Suprapubic skin (tissue), 2 donors: ENCODE data around the gene YOD1.

Experiments
- EP300 ChIP-seq: sonication (generic); formaldehyde crosslinking; IDR thresholded peaks from one replicate; pipeline ENCODE4 v1.6.1; 2017; ENCODE audit warnings: antibody characterized with exemption
- POLR2A ChIP-seq, 2 donors: fragments of 450-650 bp; IDR thresholded peaks; one replicate each; pipeline ENCODE4 v1.6.1; 2017; ENCODE audit warnings: antibody characterized with exemption in 2 of 2, mild to moderate bottlenecking in 2 of 2, moderate library complexity in 2 of 2

DNA sequence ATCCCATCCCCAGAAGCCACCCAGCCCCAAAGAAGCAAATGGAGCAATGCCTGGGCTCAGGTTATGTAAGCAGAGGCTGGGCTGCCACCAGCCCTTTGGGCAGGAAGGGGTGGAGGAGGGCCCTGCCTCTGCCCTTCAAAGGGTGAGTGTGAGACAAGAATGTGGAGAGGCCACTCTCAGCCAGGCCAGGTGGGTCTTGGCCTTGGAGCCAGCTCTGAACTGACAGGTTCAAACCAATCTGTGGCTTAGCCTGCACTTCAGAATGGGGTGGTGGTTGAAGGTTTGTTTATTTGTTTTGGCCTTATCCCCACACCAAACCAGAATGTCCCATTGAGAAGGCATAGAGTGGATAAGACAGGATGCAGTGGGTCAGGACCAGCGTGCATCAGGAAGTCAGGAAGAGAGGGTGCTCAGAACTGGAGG, 48.3 kb downstream of the YOD1 start:
- TF ChIP-seq POLR2A (IDR thresholded peaks at IDR 0.05) (no peak), EP300 (no peak)
